ENCODE results near the gene ROCK2. TPM values are rescaled to one million over a fixed set of nuclear protein-coding genes. Genes with fewer than 3 reads are reported as not detected.

The ROCK2 gene
- total and polyA plus RNA-seq, 4 experiments from 2014 or later, result 4.0 to 26.7 (median 21.6) TPM

DNA sequence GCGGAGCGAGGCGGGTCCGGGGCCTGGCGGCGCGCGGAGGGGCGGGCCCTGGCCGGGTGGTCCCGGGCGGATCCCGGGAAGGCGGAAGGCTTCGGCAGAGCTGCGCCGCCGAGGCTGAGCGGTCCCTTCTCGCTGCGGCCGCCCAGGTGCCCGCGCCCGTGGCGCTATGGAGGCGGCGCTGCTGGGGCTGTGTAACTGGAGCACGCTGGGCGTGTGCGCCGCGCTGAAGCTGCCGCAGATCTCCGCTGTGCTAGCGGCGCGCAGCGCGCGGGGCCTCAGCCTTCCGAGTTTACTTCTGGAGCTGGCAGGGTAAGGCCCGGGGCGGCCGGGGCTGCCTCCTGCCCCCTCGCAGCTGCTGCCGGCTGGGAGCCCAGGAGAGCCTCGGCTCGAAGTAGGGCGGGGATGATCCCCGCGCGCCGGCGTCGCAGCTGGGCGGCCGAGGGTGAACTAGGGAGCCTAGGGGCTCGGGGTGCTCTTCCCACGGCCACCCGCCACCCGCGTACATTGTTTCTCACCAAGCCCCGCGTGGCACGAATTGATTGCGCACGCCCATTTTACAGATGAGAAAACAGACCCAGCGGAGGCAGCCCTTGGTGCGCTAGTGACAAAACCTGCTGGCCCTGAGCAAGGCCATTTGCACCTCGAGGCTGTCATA lies 188.9 kb downstream of the ROCK2 start, which contains the start of gene SLC66A3:
SLC66A3 (plus strand) TSS at position 87 of the 655 bp plus-strand sequence; CDS start at position 167, 80 bp downstream.
- CTCF ChIA-PET (ENCODE audit: partially characterized antibody), result interaction anchor here (1.0 to 5.8 kb wide), 5 partner anchors 23 to 624 kb away, joined by 3 to 53 read pairs (median 3); partner anchors contain the start of gene E2F6
- H3K36me3 Mint-ChIP-seq, result peaks cover 0 to 4% of the 10 kb centered on the region in 2 donors
- H3K9me3 ChIP-seq (ENCODE audit: control insufficient read depth in 1 of 2, low read length in 2 of 2), result no peaks in the 10 kb centered on the region
- POLR2A ChIA-PET (ENCODE audit: partially characterized antibody), result interaction anchor here (0.5 to 4.2 kb wide), 12 partner anchors 12 to 1524 kb away, joined by 3 to 55 read pairs (median 6); partner anchors contain the start of genes E2F6, PDIA6, ROCK2 and YWHAQ
- no peaks in the 10 kb centered on the region for H3K27me3 Mint-ChIP-seq
- H3K27me3 ChIP-seq (ENCODE audit: insufficient read depth, low read length), result no peaks in the 10 kb centered on the region
- H3K4me3 ChIP-seq (ENCODE audit: low read length in 2 of 2), result peak within 1 kb of the TSS; percentile 38 to 77
- H3K27ac Mint-ChIP-seq, result peak within 1 kb of the TSS; percentile 85 to 93 (median 88)
- no peaks in the 10 kb centered on the region for H3K9me3 Mint-ChIP-seq
- H3K4me1 Mint-ChIP-seq, result peaks cover 8 to 33% (median 26%) of the 10 kb centered on the region in 4 donors
- intact Hi-C loops (cut with micrococcal nuclease), result loop anchor here (1.0 to 10.0 kb wide), 7 partner anchors 25 to 711 kb away; partner anchors contain the start of genes E2F6, ODC1, PDIA6 and ROCK2
- peaks cover 23% of the 10 kb centered on the region for H3K4me1 ChIP-seq (ENCODE audit: insufficient read depth, low read length)
- H3K4me3 Mint-ChIP-seq, result peak within 1 kb of the TSS; percentile 81 to 88 (median 86)
- peak within 1 kb of the TSS; percentile 68 for H3K27ac ChIP-seq (ENCODE audit: low read depth, low read length)
- H3K36me3 ChIP-seq (ENCODE audit: insufficient read depth, low read length), result no peaks in the 10 kb centered on the region
- DNase-seq, result peak in 4 of 5 donors; percentile 86 to 90 (median 87)

DNA sequence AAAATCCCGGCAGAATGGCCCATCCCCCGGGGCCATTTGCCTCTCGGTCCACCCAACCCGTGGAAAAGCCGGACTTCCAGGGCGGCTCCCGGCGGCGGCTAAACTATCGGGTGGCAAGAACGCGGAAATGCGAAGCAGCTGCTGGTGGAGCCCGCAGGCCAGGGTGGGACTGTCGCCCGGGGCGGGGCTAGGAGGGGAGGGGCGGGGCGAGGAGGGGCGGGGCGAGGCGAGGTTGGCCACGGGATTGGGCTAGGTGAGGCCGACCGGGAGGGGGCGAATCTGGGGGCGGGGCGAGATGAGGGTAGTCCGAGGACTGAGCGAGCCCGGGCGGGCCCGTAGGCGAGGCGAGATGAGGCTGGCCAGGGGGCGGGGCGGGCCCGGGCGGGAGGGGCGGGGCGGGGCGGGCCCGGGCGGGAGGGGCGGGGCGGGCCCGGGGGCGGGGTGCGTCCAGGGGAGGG lies 189.5 kb downstream of the ROCK2 start:
- POLR2A ChIA-PET (ENCODE audit: partially characterized antibody), result interaction anchor here (0.8 to 4.2 kb wide), 10 partner anchors 12 to 1524 kb away, joined by 3 to 55 read pairs (median 6); partner anchors contain the start of genes E2F6, PDIA6, ROCK2 and YWHAQ
- Histone ChIP-seq H3K9me3 (ENCODE audit: control insufficient read depth in 1 of 2, low read length in 2 of 2) (no peaks in the 10 kb centered on the region), H3K4me1 (ENCODE audit: insufficient read depth, low read length) (peaks cover 23% of the 10 kb centered on the region), H3K27ac (ENCODE audit: low read depth, low read length) (peak overlapping the region; percentile 68), H3K27me3 (ENCODE audit: insufficient read depth, low read length) (no peaks in the 10 kb centered on the region), H3K4me3 (ENCODE audit: low read length in 2 of 2) (peak overlapping the region; percentile 38 to 66), H3K36me3 (ENCODE audit: insufficient read depth, low read length) (no peaks in the 10 kb centered on the region)
- intact Hi-C loops (cut with micrococcal nuclease), result loop anchor here (1.0 to 10.0 kb wide), 7 partner anchors 25 to 710 kb away; partner anchors contain the start of genes E2F6, ODC1, PDIA6 and ROCK2
- Mint-ChIP-seq H3K27ac (peak overlapping the region; percentile 85 to 93 (median 88)), H3K27me3 (no peaks in the 10 kb centered on the region), H3K9me3 (no peaks in the 10 kb centered on the region), H3K4me3 (peak overlapping the region; percentile 81 to 88 (median 85)), H3K36me3 (no peaks in the 10 kb centered on the region), H3K4me1 (peaks cover 4 to 28% (median 21%) of the 10 kb centered on the region in 4 donors)
- peak; percentile 95 to 98 (median 97) for DNase-seq
- CTCF ChIA-PET (ENCODE audit: partially characterized antibody), result interaction anchor here (1.0 to 5.8 kb wide), 5 partner anchors 22 to 625 kb away, joined by 3 to 53 read pairs (median 3); partner anchors contain the start of gene E2F6

DNA sequence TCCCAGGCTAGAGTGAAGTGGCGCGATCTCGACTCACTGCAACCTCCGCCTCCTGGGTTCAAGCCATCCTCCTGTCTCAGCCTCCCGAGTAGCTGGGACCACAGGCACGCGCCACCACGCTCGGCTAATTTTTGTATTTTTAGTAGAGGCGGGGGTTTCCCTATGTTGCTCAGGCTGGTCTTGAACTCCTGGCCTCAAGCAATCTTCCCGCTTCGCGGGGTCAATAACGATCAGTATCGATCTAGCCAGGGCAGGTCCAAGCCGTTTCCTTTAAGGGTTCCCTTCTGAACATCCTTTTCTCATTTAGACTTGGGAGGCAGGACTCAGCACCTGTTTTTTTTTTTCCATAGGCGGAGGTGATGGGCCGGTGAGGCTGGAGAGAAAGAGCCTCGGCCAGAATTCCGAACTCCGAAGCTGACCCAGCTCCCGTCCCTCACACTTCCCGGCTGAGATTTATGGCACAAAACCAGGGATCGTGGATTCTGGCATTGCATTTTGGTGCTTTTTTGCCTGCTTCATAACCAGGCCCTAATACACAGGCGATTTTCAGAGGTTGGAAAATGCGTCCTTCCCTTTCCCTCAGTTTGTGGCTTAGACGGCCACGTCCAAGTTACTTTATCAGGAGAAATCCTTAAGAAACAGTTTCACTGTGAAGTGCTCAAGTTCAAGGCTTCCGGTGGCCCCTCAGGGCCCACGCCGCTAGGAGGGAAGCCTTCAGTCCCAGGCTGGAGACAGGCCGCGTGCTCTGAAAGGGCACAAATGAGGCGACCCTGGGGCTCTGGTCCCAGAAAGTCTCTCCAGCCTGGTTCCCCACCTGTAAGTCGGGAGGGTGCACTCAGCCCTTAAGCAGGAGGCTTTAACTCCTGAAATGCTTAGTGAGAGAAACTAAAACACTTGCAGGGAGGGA lies 190.2 kb downstream of the ROCK2 start:
- H3K4me1 Mint-ChIP-seq, result peaks cover 4 to 25% (median 19%) of the 10 kb centered on the region in 4 donors
- H3K36me3 ChIP-seq (ENCODE audit: insufficient read depth, low read length), result no peaks in the 10 kb centered on the region
- no peaks in the 10 kb centered on the region for H3K9me3 Mint-ChIP-seq
- H3K4me3 Mint-ChIP-seq, result peak overlapping the region; percentile 81 to 88 (median 85)
- intact Hi-C loops (cut with micrococcal nuclease), result loop anchor here (2.0 to 10.0 kb wide), 3 partner anchors 313 to 709 kb away; partner anchors contain the start of genes E2F6 and ODC1
- ChIA-PET POLR2A (ENCODE audit: partially characterized antibody) (interaction anchor here (1.5 to 4.2 kb wide), 6 partner anchors 13 to 342 kb away, joined by 3 to 55 read pairs (median 19); partner anchors contain the start of genes PDIA6 and ROCK2), CTCF (ENCODE audit: partially characterized antibody) (interaction anchor here (1.2 to 5.8 kb wide), 5 partner anchors 10 to 625 kb away, joined by 3 to 53 read pairs (median 5); partner anchors contain the start of gene E2F6)
- H3K36me3 Mint-ChIP-seq, result no peaks in the 10 kb centered on the region
- no peaks in the 10 kb centered on the region for H3K9me3 ChIP-seq (ENCODE audit: control insufficient read depth in 1 of 2, low read length in 2 of 2)
- DNase-seq, result no peak
- H3K27me3 ChIP-seq (ENCODE audit: insufficient read depth, low read length), result no peaks in the 10 kb centered on the region
- H3K4me3 ChIP-seq (ENCODE audit: low read length in 2 of 2), result peak overlapping the region; percentile 38 to 66
- H3K27me3 Mint-ChIP-seq, result no peaks in the 10 kb centered on the region
- H3K4me1 ChIP-seq (ENCODE audit: insufficient read depth, low read length), result peaks cover 23% of the 10 kb centered on the region
- H3K27ac ChIP-seq (ENCODE audit: low read depth, low read length), result peak overlapping the region; percentile 68
- H3K27ac Mint-ChIP-seq, result peak overlapping the region; percentile 85 to 93 (median 88)

DNA sequence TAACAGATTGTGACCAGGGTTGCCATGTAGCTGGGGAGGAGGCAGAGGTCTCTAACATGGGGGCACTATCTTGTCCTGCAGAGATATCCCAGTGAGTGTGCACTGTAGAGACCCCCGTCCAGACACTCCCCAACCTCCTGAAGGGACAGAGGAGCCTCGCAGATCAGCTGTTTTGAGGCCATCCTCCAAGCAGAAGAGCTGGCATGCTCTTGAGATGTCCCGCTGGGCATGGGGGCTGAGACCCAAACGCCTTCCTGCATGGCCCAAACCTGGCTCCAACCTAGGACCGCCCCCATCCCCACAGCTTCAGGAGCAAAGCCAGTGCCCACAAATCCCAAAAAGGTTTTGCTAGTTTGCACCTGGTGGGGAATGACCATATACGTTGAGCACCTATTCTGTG lies 191.8 kb downstream of the ROCK2 start:
- Mint-ChIP-seq H3K4me1 (peaks cover 4 to 20% (median 15%) of the 10 kb centered on the region in 4 donors), H3K27me3 (no peaks in the 10 kb centered on the region), H3K4me3 (no peak overlapping the region), H3K36me3 (no peaks in the 10 kb centered on the region), H3K27ac (no peak overlapping the region), H3K9me3 (no peaks in the 10 kb centered on the region)
- no peak for DNase-seq
- Histone ChIP-seq H3K9me3 (ENCODE audit: control insufficient read depth in 1 of 2, low read length in 2 of 2) (no peaks in the 10 kb centered on the region), H3K27ac (ENCODE audit: low read depth, low read length) (no peak overlapping the region), H3K4me1 (ENCODE audit: insufficient read depth, low read length) (peaks cover 23% of the 10 kb centered on the region), H3K4me3 (ENCODE audit: low read length in 2 of 2) (no peak overlapping the region), H3K36me3 (ENCODE audit: insufficient read depth, low read length) (no peaks in the 10 kb centered on the region), H3K27me3 (ENCODE audit: insufficient read depth, low read length) (no peaks in the 10 kb centered on the region)
- intact Hi-C loops (cut with micrococcal nuclease), result loop anchor here (10.0 kb wide), 1 partner anchor 708 kb away; the partner anchor contains the start of gene ODC1
- CTCF ChIA-PET (ENCODE audit: partially characterized antibody), result interaction anchor here (1.5 to 5.8 kb wide), 3 partner anchors 9 to 23 kb away, joined by 5 to 53 read pairs (median 7); a partner anchor contains a TSS
- POLR2A ChIA-PET (ENCODE audit: partially characterized antibody), result interaction anchor here (4.2 kb wide), 1 partner anchor 20 kb away, joined by 55 read pairs; a partner anchor contains a TSS

DNA sequence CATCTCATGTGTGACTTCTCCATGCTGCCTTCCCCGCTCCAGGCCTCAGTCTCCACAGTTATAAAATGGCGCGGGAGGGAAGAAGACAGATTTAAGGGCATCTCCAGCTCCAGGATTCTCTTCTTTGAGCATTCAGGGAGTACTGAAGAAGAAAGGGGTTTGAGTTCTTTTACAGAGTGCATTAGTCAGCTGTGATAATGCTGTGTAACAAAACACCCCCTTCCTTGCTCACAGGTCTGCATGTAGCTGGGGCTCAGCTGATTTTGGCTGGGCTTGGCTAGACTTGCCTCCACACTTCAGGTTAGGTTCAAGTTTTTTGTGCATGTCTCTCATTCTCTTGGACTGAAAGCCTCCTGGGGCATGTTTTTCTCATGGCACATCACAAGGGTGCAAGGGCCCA lies 197.2 kb downstream of the ROCK2 start:
- no peak overlapping the region for H3K27ac Mint-ChIP-seq
- CTCF ChIA-PET (ENCODE audit: partially characterized antibody), result interaction anchor here (2.8 kb wide), 1 partner anchor 15 kb away, joined by 9 read pairs; a partner anchor contains a TSS
- no peaks in the 10 kb centered on the region for H3K36me3 ChIP-seq (ENCODE audit: insufficient read depth, low read length)
- H3K9me3 Mint-ChIP-seq, result peaks cover 0 to 2% (median 0%) of the 10 kb centered on the region in 8 donors
- peaks cover 2% of the 10 kb centered on the region in 2 donors for H3K27me3 Mint-ChIP-seq
- POLR2A ChIA-PET (ENCODE audit: partially characterized antibody), result no interaction called here
- no peaks in the 10 kb centered on the region for H3K4me1 ChIP-seq (ENCODE audit: insufficient read depth, low read length)
- H3K4me3 Mint-ChIP-seq, result no peak overlapping the region
- intact Hi-C loops (cut with micrococcal nuclease), result no loop called here
- H3K4me3 ChIP-seq (ENCODE audit: low read length in 2 of 2), result no peak overlapping the region
- no peaks in the 10 kb centered on the region for H3K36me3 Mint-ChIP-seq
- no peaks in the 10 kb centered on the region for H3K4me1 Mint-ChIP-seq
- H3K27me3 ChIP-seq (ENCODE audit: insufficient read depth, low read length), result no peaks in the 10 kb centered on the region
- H3K27ac ChIP-seq (ENCODE audit: low read depth, low read length), result no peak overlapping the region
- H3K9me3 ChIP-seq (ENCODE audit: control insufficient read depth in 1 of 2, low read length in 2 of 2), result no peaks in the 10 kb centered on the region
- DNase-seq, result no peak

DNA sequence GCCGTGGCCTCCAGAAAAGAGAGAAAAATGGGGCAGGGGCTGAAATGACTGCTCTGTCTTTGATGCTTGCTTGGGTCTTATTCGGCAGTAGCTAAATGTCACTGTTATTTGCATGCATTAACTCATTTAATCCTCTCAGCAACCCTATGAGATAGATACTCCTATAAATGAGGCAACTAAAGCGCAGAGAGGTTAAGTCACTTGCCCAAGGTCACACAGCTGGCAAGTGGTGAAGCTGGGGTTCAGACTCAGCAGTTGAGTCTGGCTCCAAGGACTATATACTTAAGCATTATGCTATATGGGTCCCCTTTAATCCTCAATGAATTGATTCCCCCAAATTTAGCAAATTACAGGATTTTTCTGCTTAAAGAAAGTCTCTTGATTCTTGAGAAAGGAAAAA lies 198.4 kb downstream of the ROCK2 start:
- no peak overlapping the region for H3K4me3 Mint-ChIP-seq
- H3K4me1 Mint-ChIP-seq, result no peaks in the 10 kb centered on the region
- H3K27ac Mint-ChIP-seq, result no peak overlapping the region
- H3K27me3 Mint-ChIP-seq, result peaks cover 5 to 7% of the 10 kb centered on the region in 2 donors
- Histone ChIP-seq H3K27me3 (ENCODE audit: insufficient read depth, low read length) (no peaks in the 10 kb centered on the region), H3K27ac (ENCODE audit: low read depth, low read length) (no peak overlapping the region), H3K9me3 (ENCODE audit: control insufficient read depth in 1 of 2, low read length in 2 of 2) (no peaks in the 10 kb centered on the region), H3K4me3 (ENCODE audit: low read length in 2 of 2) (no peak overlapping the region), H3K4me1 (ENCODE audit: insufficient read depth, low read length) (no peaks in the 10 kb centered on the region), H3K36me3 (ENCODE audit: insufficient read depth, low read length) (no peaks in the 10 kb centered on the region)
- ChIA-PET POLR2A (ENCODE audit: partially characterized antibody) (interaction anchor here (0.5 kb wide), 1 partner anchor 305 kb away, joined by 3 read pairs; no protein-coding TSS in a partner anchor), CTCF (ENCODE audit: partially characterized antibody) (interaction anchor here (1.8 to 3.1 kb wide), 2 partner anchors 14 to 438 kb away, joined by 4 to 20 read pairs; a partner anchor contains a TSS)
- intact Hi-C loops (cut with micrococcal nuclease), result no loop called here
- DNase-seq, result no peak
- no peaks in the 10 kb centered on the region for H3K36me3 Mint-ChIP-seq
- peaks cover 0 to 2% (median 0%) of the 10 kb centered on the region in 8 donors for H3K9me3 Mint-ChIP-seq

Data from CD4-positive, alpha-beta memory T cell (primary cell).